HEK293 (cell line): ENCODE data around the gene PTPN18.

Source experiments
- KLF1 ChIP-seq: fragments of 450-650 bp; formaldehyde crosslinking; IDR thresholded peaks from 2 replicates; pipeline ENCODE4 v1.5.1; 2016; ENCODE audit warnings: missing biosample characterization, missing genetic modification characterization
- KLF16 ChIP-seq: fragments of 450-650 bp; formaldehyde crosslinking; IDR thresholded peaks from 2 replicates; pipeline ENCODE4 v1.5.1; 2017; ENCODE audit warnings: missing biosample characterization, missing genetic modification characterization
- MYNN ChIP-seq: fragments of 450-650 bp; formaldehyde crosslinking; IDR thresholded peaks from 2 replicates; pipeline ENCODE4 v1.5.1; 2016; ENCODE audit warnings: missing biosample characterization, missing genetic modification characterization, borderline replicate concordance
- YY2 ChIP-seq: fragments of 450-650 bp; formaldehyde crosslinking; IDR thresholded peaks from 2 replicates; pipeline ENCODE4 v1.5.1; 2016; ENCODE audit warnings: missing biosample characterization, missing genetic modification characterization
- ZBTB20 ChIP-seq: fragments of 450-650 bp; formaldehyde crosslinking; IDR thresholded peaks from 2 replicates; pipeline ENCODE4 v1.5.1; 2016; ENCODE audit warnings: missing biosample characterization, missing genetic modification characterization
- ZBTB6 ChIP-seq: fragments of 450-650 bp; formaldehyde crosslinking; IDR thresholded peaks from 2 replicates; pipeline ENCODE4 v1.5.1; 2017; ENCODE audit warnings: missing biosample characterization, missing genetic modification characterization
- ZBTB7A ChIP-seq: fragments of 450-650 bp; formaldehyde crosslinking; IDR thresholded peaks from 2 replicates; pipeline ENCODE4 v1.5.1; 2016; ENCODE audit warnings: low read depth, missing biosample characterization, missing genetic modification characterization
- ZNF112 ChIP-seq: fragments of 450-650 bp; formaldehyde crosslinking; IDR thresholded peaks from 2 replicates; pipeline ENCODE4 v1.5.0; 2017; ENCODE audit warnings: missing biosample characterization, missing genetic modification characterization
- ZNF138 ChIP-seq: fragments of 450-650 bp; formaldehyde crosslinking; IDR thresholded peaks from 2 replicates; pipeline ENCODE4 v1.5.1; 2016; ENCODE audit warnings: missing biosample characterization, missing genetic modification characterization, borderline replicate concordance
- ZNF146 ChIP-seq: fragments of 450-650 bp; formaldehyde crosslinking; IDR thresholded peaks from 2 replicates; pipeline ENCODE4 v1.5.1; 2016; ENCODE audit warnings: missing biosample characterization, missing genetic modification characterization
- ZNF18 ChIP-seq: fragments of 450-650 bp; formaldehyde crosslinking; IDR thresholded peaks from 2 replicates; pipeline ENCODE4 v1.5.1; 2016; ENCODE audit warnings: missing biosample characterization, missing genetic modification characterization
- ZNF221 ChIP-seq: fragments of 450-650 bp; formaldehyde crosslinking; IDR thresholded peaks from 2 replicates; pipeline ENCODE4 v1.5.1; 2017; ENCODE audit warnings: missing biosample characterization, missing genetic modification characterization, borderline replicate concordance
- ZNF24 ChIP-seq: fragments of 450-650 bp; formaldehyde crosslinking; IDR thresholded peaks from 2 replicates; pipeline ENCODE4 v1.5.1; 2016; ENCODE audit warnings: missing biosample characterization, missing genetic modification characterization
- ZNF266 ChIP-seq: fragments of 450-650 bp; formaldehyde crosslinking; IDR thresholded peaks from 2 replicates; pipeline ENCODE4 v1.5.1; 2016; ENCODE audit warnings: missing biosample characterization, missing genetic modification characterization, low read depth
- ZNF350 ChIP-seq: fragments of 450-650 bp; formaldehyde crosslinking; IDR thresholded peaks from 2 replicates; pipeline ENCODE4 v1.5.0; 2017; ENCODE audit warnings: missing biosample characterization, mild to moderate bottlenecking, missing genetic modification characterization
- ZNF366 ChIP-seq: fragments of 450-650 bp; formaldehyde crosslinking; conservative IDR thresholded peaks from 2 replicates; pipeline ENCODE4 v1.5.1; 2016; ENCODE audit warnings: missing biosample characterization, missing genetic modification characterization
- ZNF426 ChIP-seq: fragments of 450-650 bp; formaldehyde crosslinking; IDR thresholded peaks from 2 replicates; pipeline ENCODE4 v1.5.1; 2017; ENCODE audit warnings: missing biosample characterization, missing genetic modification characterization, mild to moderate bottlenecking, inconsistent platforms, moderate library complexity
- ZNF514 ChIP-seq: fragments of 450-650 bp; formaldehyde crosslinking; IDR thresholded peaks from 2 replicates; pipeline ENCODE4 v1.5.1; 2016; ENCODE audit warnings: missing biosample characterization, missing genetic modification characterization
- ZNF521 ChIP-seq: fragments of 450-650 bp; formaldehyde crosslinking; IDR thresholded peaks from 2 replicates; pipeline ENCODE4 v1.5.1; 2017; ENCODE audit warnings: missing biosample characterization, mild to moderate bottlenecking, missing genetic modification characterization
- ZNF530 ChIP-seq: fragments of 450-650 bp; formaldehyde crosslinking; IDR thresholded peaks from 2 replicates; pipeline ENCODE4 v1.5.1; 2016; ENCODE audit warnings: low read depth, missing biosample characterization, missing genetic modification characterization
- ZNF548 ChIP-seq: fragments of 450-650 bp; formaldehyde crosslinking; IDR thresholded peaks from 2 replicates; pipeline ENCODE4 v1.5.1; 2016; ENCODE audit warnings: missing biosample characterization, missing genetic modification characterization
- ZNF560 ChIP-seq: fragments of 450-650 bp; formaldehyde crosslinking; IDR thresholded peaks from 2 replicates; pipeline ENCODE4 v1.5.1; 2017; ENCODE audit warnings: missing biosample characterization, missing genetic modification characterization, borderline replicate concordance
- ZNF610 ChIP-seq: fragments of 450-650 bp; formaldehyde crosslinking; IDR thresholded peaks from 2 replicates; pipeline ENCODE4 v1.5.1; 2016; ENCODE audit warnings: missing biosample characterization, missing genetic modification characterization, borderline replicate concordance
- ZNF621 ChIP-seq: fragments of 450-650 bp; formaldehyde crosslinking; IDR thresholded peaks from 2 replicates; pipeline ENCODE4 v1.5.1; 2017; ENCODE audit warnings: missing biosample characterization, missing genetic modification characterization
- ZNF624 ChIP-seq: fragments of 450-650 bp; formaldehyde crosslinking; IDR thresholded peaks from 2 replicates; pipeline ENCODE4 v1.5.1; 2017; ENCODE audit warnings: missing biosample characterization, missing genetic modification characterization
- ZNF664 ChIP-seq: fragments of 450-650 bp; formaldehyde crosslinking; IDR thresholded peaks from 2 replicates; pipeline ENCODE4 v1.5.1; 2016; ENCODE audit warnings: missing biosample characterization, missing genetic modification characterization
- ZNF707 ChIP-seq: fragments of 450-650 bp; formaldehyde crosslinking; IDR thresholded peaks from 2 replicates; pipeline ENCODE4 v1.5.1; 2016; ENCODE audit warnings: missing biosample characterization, missing genetic modification characterization
- ZNF76 ChIP-seq: fragments of 450-650 bp; formaldehyde crosslinking; IDR thresholded peaks from 2 replicates; pipeline ENCODE4; 2016; ENCODE audit warnings: low read depth, missing biosample characterization, missing genetic modification characterization, borderline replicate concordance
- ZNF792 ChIP-seq: fragments of 450-650 bp; formaldehyde crosslinking; IDR thresholded peaks from 2 replicates; pipeline ENCODE4 v1.5.1; 2016; ENCODE audit warnings: missing biosample characterization, missing genetic modification characterization
- ZNF837 ChIP-seq: fragments of 450-650 bp; formaldehyde crosslinking; IDR thresholded peaks from 2 replicates; pipeline ENCODE4 v1.5.1; 2016; ENCODE audit warnings: missing biosample characterization, missing genetic modification characterization
- ZSCAN18 ChIP-seq: fragments of 450-650 bp; formaldehyde crosslinking; IDR thresholded peaks from 2 replicates; pipeline ENCODE4 v1.5.1; 2016; ENCODE audit warnings: missing biosample characterization, missing genetic modification characterization
- ZSCAN23 ChIP-seq: fragments of 450-650 bp; formaldehyde crosslinking; IDR thresholded peaks from 2 replicates; pipeline ENCODE4 v1.5.1; 2016; ENCODE audit warnings: missing biosample characterization, missing genetic modification characterization
- ZSCAN30 ChIP-seq: fragments of 450-650 bp; IDR thresholded peaks from 2 replicates; pipeline ENCODE4 v1.5.1; 2018; ENCODE audit warnings: missing biosample characterization, mild to moderate bottlenecking, missing genetic modification characterization, moderate library complexity
- TF ChIP-seq, protein P1 (sequence below): fragments of 450-650 bp; formaldehyde crosslinking; IDR thresholded peaks from 2 replicates; pipeline ENCODE4 v1.5.0; 2017; ENCODE audit warnings: missing biosample characterization, missing genetic modification characterization, borderline replicate concordance

PTPN18 gene

GRCh38 chr2:130336877-130337734 is 18.8 kb upstream of the PTPN18 start (continued):
- TF ChIP-seq, protein P1, sequence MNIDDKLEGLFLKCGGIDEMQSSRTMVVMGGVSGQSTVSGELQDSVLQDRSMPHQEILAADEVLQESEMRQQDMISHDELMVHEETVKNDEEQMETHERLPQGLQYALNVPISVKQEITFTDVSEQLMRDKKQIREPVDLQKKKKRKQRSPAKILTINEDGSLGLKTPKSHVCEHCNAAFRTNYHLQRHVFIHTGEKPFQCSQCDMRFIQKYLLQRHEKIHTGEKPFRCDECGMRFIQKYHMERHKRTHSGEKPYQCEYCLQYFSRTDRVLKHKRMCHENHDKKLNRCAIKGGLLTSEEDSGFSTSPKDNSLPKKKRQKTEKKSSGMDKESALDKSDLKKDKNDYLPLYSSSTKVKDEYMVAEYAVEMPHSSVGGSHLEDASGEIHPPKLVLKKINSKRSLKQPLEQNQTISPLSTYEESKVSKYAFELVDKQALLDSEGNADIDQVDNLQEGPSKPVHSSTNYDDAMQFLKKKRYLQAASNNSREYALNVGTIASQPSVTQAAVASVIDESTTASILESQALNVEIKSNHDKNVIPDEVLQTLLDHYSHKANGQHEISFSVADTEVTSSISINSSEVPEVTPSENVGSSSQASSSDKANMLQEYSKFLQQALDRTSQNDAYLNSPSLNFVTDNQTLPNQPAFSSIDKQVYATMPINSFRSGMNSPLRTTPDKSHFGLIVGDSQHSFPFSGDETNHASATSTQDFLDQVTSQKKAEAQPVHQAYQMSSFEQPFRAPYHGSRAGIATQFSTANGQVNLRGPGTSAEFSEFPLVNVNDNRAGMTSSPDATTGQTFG (tag by site-specific recombination): no peak
- TF ChIP-seq ZNF138 (tag by site-specific recombination): no peak
- TF ChIP-seq ZSCAN18 (tag by site-specific recombination): 0 out of 2 replicates have a peak, but pooled peaks have one; percentile 72
- no peak for TF ChIP-seq ZNF221 (tag by site-specific recombination)
- TF ChIP-seq ZNF76: peak; percentile 79; the same call in 1 of the 2 replicates
- TF ChIP-seq ZNF621: no peak
- TF ChIP-seq KLF1 (tag by site-specific recombination): peak; percentile 70
- no peak for TF ChIP-seq ZNF521 (tag by site-specific recombination)
- TF ChIP-seq ZNF707: no peak
- TF ChIP-seq ZSCAN30 (tag by site-specific recombination): 0 out of 2 replicates have a peak, but pooled peaks have one; percentile 35
- no peak for TF ChIP-seq ZNF18
- no peak for TF ChIP-seq ZNF146 (tag by site-specific recombination)
- no peak for TF ChIP-seq ZNF530
- TF ChIP-seq ZNF664: no peak
- TF ChIP-seq ZBTB7A (tag by site-specific recombination): no peak
- TF ChIP-seq ZBTB20: no peak
- TF ChIP-seq ZNF112 (tag by site-specific recombination): no peak
- no peak for TF ChIP-seq ZNF837 (tag by site-specific recombination)
- no peak for TF ChIP-seq ZNF426 (tag by site-specific recombination)
- 0 out of 2 replicates have a peak, but pooled peaks have one; percentile 44 for TF ChIP-seq KLF16 (tag by site-specific recombination)
- TF ChIP-seq ZBTB6 (tag by site-specific recombination): no peak
- no peak for TF ChIP-seq ZNF560 (tag by site-specific recombination)
- TF ChIP-seq ZNF624: no peak
- TF ChIP-seq ZNF350 (tag by site-specific recombination): no peak
- no peak for TF ChIP-seq ZSCAN23 (tag by site-specific recombination)
- no peak for TF ChIP-seq ZNF514
- TF ChIP-seq YY2 (tag by site-specific recombination): no peak
- no peak for TF ChIP-seq ZNF366 (tag by site-specific recombination)
- no peak for TF ChIP-seq ZNF548 (tag by site-specific recombination)
- TF ChIP-seq ZNF266 (tag by site-specific recombination): no peak
- TF ChIP-seq ZNF24 (tag by site-specific recombination): peak; percentile 32; the same call in 1 of the 2 replicates
- TF ChIP-seq ZNF792 (tag by site-specific recombination): no peak
- no peak for TF ChIP-seq ZNF610 (tag by site-specific recombination)
- no peak for TF ChIP-seq MYNN
